Measurements from ENCODE around the gene KDM2B.

DNA sequence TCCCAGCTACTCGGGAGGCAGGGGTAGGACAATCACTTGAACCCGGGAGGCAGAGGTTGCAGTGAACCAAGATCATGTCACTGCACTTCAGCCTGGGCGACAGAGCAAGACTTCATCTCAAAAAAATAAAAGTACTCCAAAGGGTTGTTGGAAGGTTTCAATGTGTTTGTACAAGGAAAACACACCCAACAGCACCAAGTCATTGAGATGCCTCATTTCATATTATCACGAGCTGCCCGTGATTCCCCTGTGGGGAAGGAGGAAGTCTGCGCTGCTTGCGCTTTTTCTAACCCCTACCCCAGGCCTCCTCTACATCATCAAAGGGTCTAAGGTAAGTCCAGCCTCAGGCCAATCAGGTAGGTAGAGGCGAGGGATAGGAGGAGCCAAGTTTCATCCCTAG lies 73.6 kb downstream of the KDM2B start:
- no peak for TF ChIP-seq EP300 (IDR thresholded peaks at IDR 0.05)
- TF ChIP-seq, protein P1, sequence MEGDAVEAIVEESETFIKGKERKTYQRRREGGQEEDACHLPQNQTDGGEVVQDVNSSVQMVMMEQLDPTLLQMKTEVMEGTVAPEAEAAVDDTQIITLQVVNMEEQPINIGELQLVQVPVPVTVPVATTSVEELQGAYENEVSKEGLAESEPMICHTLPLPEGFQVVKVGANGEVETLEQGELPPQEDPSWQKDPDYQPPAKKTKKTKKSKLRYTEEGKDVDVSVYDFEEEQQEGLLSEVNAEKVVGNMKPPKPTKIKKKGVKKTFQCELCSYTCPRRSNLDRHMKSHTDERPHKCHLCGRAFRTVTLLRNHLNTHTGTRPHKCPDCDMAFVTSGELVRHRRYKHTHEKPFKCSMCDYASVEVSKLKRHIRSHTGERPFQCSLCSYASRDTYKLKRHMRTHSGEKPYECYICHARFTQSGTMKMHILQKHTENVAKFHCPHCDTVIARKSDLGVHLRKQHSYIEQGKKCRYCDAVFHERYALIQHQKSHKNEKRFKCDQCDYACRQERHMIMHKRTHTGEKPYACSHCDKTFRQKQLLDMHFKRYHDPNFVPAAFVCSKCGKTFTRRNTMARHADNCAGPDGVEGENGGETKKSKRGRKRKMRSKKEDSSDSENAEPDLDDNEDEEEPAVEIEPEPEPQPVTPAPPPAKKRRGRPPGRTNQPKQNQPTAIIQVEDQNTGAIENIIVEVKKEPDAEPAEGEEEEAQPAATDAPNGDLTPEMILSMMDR (IDR thresholded peaks at IDR 0.05) = no peak
